HepG2 (cell line): ENCODE measurements around the gene TMEM87A. TPM values are rescaled to one million over a fixed set of nuclear protein-coding genes. Genes with fewer than 3 reads are reported as not detected.
A peak's percentile ranks its signal among the peaks of the same experiment; 100 is the strongest.

Source experiments
- CCAR2 ChIP-seq: fragments of 200-400 bp; formaldehyde crosslinking; optimal IDR thresholded peaks from 2 replicates; pipeline ENCODE3; 2018; ENCODE audit warnings: low read depth, mild to moderate bottlenecking, low read length, moderate library complexity
- EHMT2 ChIP-seq: fragments of 200-600 bp; sonication (generic); IDR thresholded peaks from 2 replicates; pipeline ENCODE4 v1.7.0; 2017; ENCODE audit warnings: antibody characterized with exemption, low read depth, low read length, borderline replicate concordance
- HHEX ChIP-seq: IDR thresholded peaks from 2 replicates; pipeline ENCODE4 v1.6.1; 2016; ENCODE audit warnings: control low read depth
- HNF4G ChIP-seq, 2 experiments: sonication (generic) in 1 of 2; formaldehyde crosslinking in 1 of 2; IDR thresholded peaks; 2 replicates each; pipeline versions ENCODE4 v1.4.0 to v1.6.1; 2011 to 2020; ENCODE audit warnings: borderline replicate concordance in 2 of 2, low read depth in 2 of 2, mild to moderate bottlenecking in 2 of 2, low read length in 1 of 2, missing genetic modification reagents in 1 of 2, moderate library complexity in 1 of 2
- HNRNPLL ChIP-seq: fragments of 200-400 bp; formaldehyde crosslinking; IDR thresholded peaks from 2 replicates; pipeline ENCODE4 v1.6.1; 2017; ENCODE audit warnings: mild to moderate bottlenecking, low read depth, low read length; ENCODE audit not compliant: poor library complexity, severe bottlenecking
- LBX2 ChIP-seq: sonication (generic); formaldehyde crosslinking; IDR thresholded peaks from 2 replicates; pipeline ENCODE4 v1.5.0; 2020; ENCODE audit warnings: missing genetic modification reagents, mild to moderate bottlenecking, borderline replicate concordance
- MTA3 ChIP-seq: sonication (generic); formaldehyde crosslinking; IDR thresholded peaks from 2 replicates; pipeline ENCODE4 v1.4.0; 2020; ENCODE audit warnings: missing genetic modification reagents
- PREB ChIP-seq: sonication (generic); formaldehyde crosslinking; IDR thresholded peaks from 2 replicates; pipeline ENCODE4 v1.4.0; 2020; ENCODE audit warnings: missing genetic modification reagents
- RARA ChIP-seq: IDR thresholded peaks from 2 replicates; pipeline ENCODE4 v1.6.1; 2016; ENCODE audit warnings: missing genetic modification reagents, missing compliant biosample characterization
- RARG ChIP-seq: sonication (generic); formaldehyde crosslinking; IDR thresholded peaks from 2 replicates; pipeline ENCODE4 v1.4.0; 2020; ENCODE audit warnings: low read depth, mild to moderate bottlenecking, missing genetic modification reagents
- RBM39 ChIP-seq: fragments of 200-400 bp; formaldehyde crosslinking; IDR thresholded peaks from one replicate; pipeline ENCODE4 v1.6.1; 2018; ENCODE audit warnings: antibody characterized with exemption, mild to moderate bottlenecking, low read depth, low read length; ENCODE audit not compliant: poor library complexity, severe bottlenecking
- SIN3B ChIP-seq: fragments of 150-350 bp; IDR thresholded peaks from 2 replicates; pipeline ENCODE4 v1.6.1; 2014; ENCODE audit warnings: low read length
- SRSF9 ChIP-seq: fragments of 200-400 bp; formaldehyde crosslinking; IDR thresholded peaks from 2 replicates; pipeline ENCODE4 v1.6.1; 2018; ENCODE audit warnings: borderline replicate concordance, mild to moderate bottlenecking, low read depth, low read length; ENCODE audit not compliant: insufficient read depth, poor library complexity, severe bottlenecking
- TFDP1 ChIP-seq: IDR thresholded peaks from 2 replicates; pipeline ENCODE4 v1.6.1; 2016; ENCODE audit warnings: missing compliant biosample characterization, missing genetic modification reagents, borderline replicate concordance
- ZBTB8A ChIP-seq: sonication (generic); formaldehyde crosslinking; IDR thresholded peaks from 2 replicates; pipeline ENCODE4 v1.4.0; 2020; ENCODE audit warnings: mild to moderate bottlenecking, low read depth, missing genetic modification reagents, borderline replicate concordance
- ZNF205 ChIP-seq: IDR thresholded peaks from 2 replicates; pipeline ENCODE4 v1.6.1; 2018; ENCODE audit warnings: missing biosample characterization, missing genetic modification reagents
- ZNF234 ChIP-seq: sonication (generic); formaldehyde crosslinking; conservative IDR thresholded peaks from 2 replicates; pipeline ENCODE4 v1.5.1; 2020; ENCODE audit warnings: mild to moderate bottlenecking, missing genetic modification reagents
- ZNF367 ChIP-seq: sonication (generic); formaldehyde crosslinking; IDR thresholded peaks from 2 replicates; pipeline ENCODE4 v1.4.0; 2020; ENCODE audit warnings: missing genetic modification reagents, borderline replicate concordance
- ZNF460 ChIP-seq: sonication (generic); formaldehyde crosslinking; IDR thresholded peaks from 2 replicates; pipeline ENCODE4 v1.5.1; 2020; ENCODE audit warnings: missing genetic modification reagents, mild to moderate bottlenecking, borderline replicate concordance
- ZNF501 ChIP-seq: sonication (generic); formaldehyde crosslinking; IDR thresholded peaks from 2 replicates; pipeline ENCODE4 v1.5.1; 2020; ENCODE audit warnings: mild to moderate bottlenecking, moderate library complexity, missing genetic modification reagents
- ZNF570 ChIP-seq: sonication (generic); formaldehyde crosslinking; IDR thresholded peaks from 2 replicates; pipeline ENCODE4 v1.4.0; 2020; ENCODE audit warnings: mild to moderate bottlenecking, missing genetic modification reagents, borderline replicate concordance
- ZNF747 ChIP-seq: sonication (generic); formaldehyde crosslinking; IDR thresholded peaks from 2 replicates; pipeline ENCODE4 v1.8.1; 2023; ENCODE audit warnings: missing genetic modification reagents, mild to moderate bottlenecking, borderline replicate concordance
- ZNF75D ChIP-seq: sonication (generic); formaldehyde crosslinking; IDR thresholded peaks from 2 replicates; pipeline ENCODE4 v1.8.1; 2023; ENCODE audit warnings: missing genetic modification reagents, mild to moderate bottlenecking, borderline replicate concordance
- ZNF784 ChIP-seq: sonication (generic); formaldehyde crosslinking; IDR thresholded peaks from 2 replicates; pipeline ENCODE4 v1.5.1; 2020; ENCODE audit warnings: missing genetic modification reagents, mild to moderate bottlenecking, borderline replicate concordance
- ZNF841 ChIP-seq: sonication (generic); formaldehyde crosslinking; IDR thresholded peaks from 2 replicates; pipeline ENCODE4 v1.8.1; 2023; ENCODE audit warnings: missing genetic modification reagents, borderline replicate concordance
- polyA plus RNA-seq, 8 experiments: library from polyadenylated mRNA; depleted of rRNA in 3 of 8; stranded (reverse) in 7 of 8; unstranded in 1 of 8; fragments of >200 nt; fragmentation: Illumina TruSeq in 4 of 8; extraction: Trizol in 4 of 8; gene quantifications; 2 replicates each; pipeline versions ENCODE4 v1.2.1 to v1.2.3, GENCODE V29; 2011 to 2016; ENCODE audit warnings: low read depth in 4 of 8, missing spikeins in 1 of 8, mixed read lengths in 1 of 8; ENCODE audit not compliant: insufficient read depth in 1 of 8
- total RNA-seq, 5 experiments: library from RNA; depleted of rRNA; stranded (reverse); fragments of >200 nt; fragmentation: Illumina TruSeq; extraction: Trizol; gene quantifications; 2 replicates each; pipeline ENCODE4 v1.2.3, GENCODE V29; 2016; ENCODE audit warnings: low read depth in 1 of 5

Gene TMEM87A
- total and polyA plus RNA-seq, 2 of the 13 experiments (the other 11 are each of a cell fraction or from before 2014, with no cell fraction given) = 20.2 to 42.8 TPM

GRCh38 chr15:42272939-42273899, at the start of gene TMEM87A, which contains the start of gene GANC (continued):
- peak; percentile 42; the same call in 1 of the 2 replicates for TF ChIP-seq TFDP1
- TF ChIP-seq SRSF9 = no peak
- no peak for TF ChIP-seq PREB (CRISPR knock-in tag)
- no peak for TF ChIP-seq LBX2 (CRISPR knock-in tag)
- peak; percentile 96 for TF ChIP-seq RBM39
- no peak for TF ChIP-seq ZNF784 (CRISPR knock-in tag)
- TF ChIP-seq MTA3 (CRISPR knock-in tag) = no peak
- TF ChIP-seq ZNF367 (CRISPR knock-in tag) = no peak
- TF ChIP-seq HHEX = 0 out of 2 replicates have a peak, but pooled peaks have one; percentile 18
- no peak for TF ChIP-seq ZNF841 (CRISPR knock-in tag)
- TF ChIP-seq ZNF747 (CRISPR knock-in tag) = no peak
- no peak for TF ChIP-seq CCAR2
- no peak for TF ChIP-seq ZNF234 (CRISPR knock-in tag)
- no peak; the same call in 1 of the 2 replicates for TF ChIP-seq ZNF460 (CRISPR knock-in tag)
- no peak; the same call in 1 of the 2 replicates for TF ChIP-seq ZBTB8A
- TF ChIP-seq ZNF205 (CRISPR knock-in tag) = no peak
- no peak for TF ChIP-seq RARG (CRISPR knock-in tag)
- TF ChIP-seq HNF4G (IDR thresholded peaks at IDR 0.05; ENCODE audit: borderline replicate concordance, low read depth, low read length) = peak; percentile 60; the same call in 1 of the 2 replicates
- TF ChIP-seq HNF4G (CRISPR knock-in tag; IDR thresholded peaks at IDR 0.05; ENCODE audit: borderline replicate concordance, low read depth) = no peak
- no peak; the same call in 1 of the 2 replicates for TF ChIP-seq EHMT2
- TF ChIP-seq ZNF501 (CRISPR knock-in tag) = peak; percentile 87
- no peak for TF ChIP-seq ZNF570 (CRISPR knock-in tag)
- TF ChIP-seq HNRNPLL = peak; percentile 52
- TF ChIP-seq RARA (CRISPR knock-in tag) = peak; percentile 45
- peak; percentile 65 for TF ChIP-seq SIN3B
- no peak for TF ChIP-seq ZNF75D (CRISPR knock-in tag)
